ENCODE data around the gene DPP6. TPM values are rescaled to one million over a fixed set of nuclear protein-coding genes. Genes with fewer than 3 reads are reported as not detected.

Gene DPP6
- total and polyA plus RNA-seq, 9 of the 15 experiments (the other 6 are each of a cell fraction or from before 2014, with no cell fraction given): not detected

GRCh38 chr7:154259396-154259795 is 207.2 kb downstream of the DPP6 start:
- H3K27me3 ChIP-seq (ENCODE audit: control insufficient read depth in 2 of 2, insufficient read depth in 2 of 2, low read length in 2 of 2): peaks cover 0 to 11% of the 10 kb centered on the region in 2 experiments; a peak in 3 of 5 replicates
- in situ Hi-C loops (cut with MboI) (no loop called here), intact Hi-C loops (cut with micrococcal nuclease) (no loop called here)
- H2AFZ ChIP-seq (ENCODE audit: low read depth, low read length): no peak overlapping the region
- no peaks in the 10 kb centered on the region for H3K36me3 ChIP-seq (ENCODE audit: control insufficient read depth, insufficient read depth, low read length)
- no peaks in the 10 kb centered on the region for H3K9me3 ChIP-seq (replicated peaks; ENCODE audit: control insufficient read depth, insufficient read depth, low read depth, low read length)
- no peak overlapping the region for H3K9ac ChIP-seq (ENCODE audit: insufficient read depth in 1 of 2, low read depth in 2 of 2, low read length in 2 of 2)
- no peaks in the 10 kb centered on the region for H3K79me2 ChIP-seq (ENCODE audit: control insufficient read depth, insufficient read depth, low read length)
- H3K27ac ChIP-seq (ENCODE audit: extremely low read depth, low read depth, low read length): no peak overlapping the region
- ChIA-PET CTCF (ENCODE audit: low intra/inter-chr PET ratio) (no interaction called here), POLR2A (no interaction called here)
- no peaks in the 10 kb centered on the region for H4K20me1 ChIP-seq (replicated peaks; ENCODE audit: control insufficient read depth, insufficient read depth, low read length)
- DNase-seq (ENCODE audit: extremely low read depth in 1 of 4, low spot score in 3 of 4) (no peak), FAIRE-seq (no peak), ATAC-seq (no peak)
- H3K9me1 ChIP-seq (ENCODE audit: control insufficient read depth, insufficient read depth, low read length): no peaks in the 10 kb centered on the region
- no TSS peak for BruUV-seq (replicated peaks)
- no peaks in the 10 kb centered on the region for H3K4me1 ChIP-seq (replicated peaks in 1 of 2; ENCODE audit: control insufficient read depth in 2 of 2, insufficient read depth in 2 of 2, low read length in 2 of 2)
- TF ChIP-seq SOX6 (IDR thresholded peaks at IDR 0.05) (no peak), MAZ (CRISPR knock-in tag; conservative IDR thresholded peaks at IDR 0.05 in 1 of 2, IDR thresholded peaks at IDR 0.05 in 1 of 2) (no peak), MAFG (tag; conservative IDR thresholded peaks at IDR 0.05) (no peak), SMAD2 (IDR thresholded peaks at IDR 0.05; ENCODE audit: low read depth, low read length) (no peak), MEF2A (IDR thresholded peaks at IDR 0.05; ENCODE audit: control insufficient read depth, low read depth, low read length) (no peak), HCFC1 (IDR thresholded peaks at IDR 0.05; ENCODE audit: low read depth, low read length) (no peak), FOXA3 (CRISPR knock-in tag; conservative IDR thresholded peaks at IDR 0.05 in 1 of 2, IDR thresholded peaks at IDR 0.05 in 1 of 2) (no peak), ATF1 (CRISPR knock-in tag; IDR thresholded peaks at IDR 0.05) (no peak), ATF1 (tag; IDR thresholded peaks at IDR 0.05) (no peak), SAFB2 (IDR thresholded peaks at IDR 0.05; ENCODE audit: borderline replicate concordance, low read depth, low read length, severe bottlenecking) (no peak), SETDB1 (IDR thresholded peaks at IDR 0.05; ENCODE audit: low read length) (no peak), TCFL5 (CRISPR knock-in tag; conservative IDR thresholded peaks at IDR 0.05) (no peak), ZNF639 (CRISPR knock-in tag; conservative IDR thresholded peaks at IDR 0.05 in 1 of 2, IDR thresholded peaks at IDR 0.05 in 1 of 2) (no peak), ZNF124 (CRISPR knock-in tag; IDR thresholded peaks at IDR 0.05) (no peak), RHOXF2B (CRISPR knock-in tag; conservative IDR thresholded peaks at IDR 0.05) (no peak), PYGO2 (tag; IDR thresholded peaks at IDR 0.05) (no peak), ZNF444 (CRISPR knock-in tag; IDR thresholded peaks at IDR 0.05) (no peak)
- no peak overlapping the region for H3K4me3 ChIP-seq
- WGBS (ENCODE audit: insufficient coverage, low coverage, missing lambda C conversion rate): 2% methylated on average over 3 of the region's 3 CpGs
- no peak overlapping the region for H3K4me2 ChIP-seq (ENCODE audit: insufficient read depth, low read length)
